Inflammatory macrophage treated with lipopolysaccharide for 1 hour (primary cell): ENCODE results near the gene ITGB5.
"Not testable (repeated sequence)": the region's sequence is repeated elsewhere in the genome, so short reads cannot be mapped to it uniquely, and the experiment has no call there.

Experiments
- DNase-seq, 2 donors: peaks; one replicate each; pipeline ENCODE4 v3.0.0-alpha.2; 2020 to 2022

Gene ITGB5

GRCh38 chr3:124786511-124787241 is 100.5 kb downstream of the ITGB5 start:
- no peak for DNase-seq

DNA sequence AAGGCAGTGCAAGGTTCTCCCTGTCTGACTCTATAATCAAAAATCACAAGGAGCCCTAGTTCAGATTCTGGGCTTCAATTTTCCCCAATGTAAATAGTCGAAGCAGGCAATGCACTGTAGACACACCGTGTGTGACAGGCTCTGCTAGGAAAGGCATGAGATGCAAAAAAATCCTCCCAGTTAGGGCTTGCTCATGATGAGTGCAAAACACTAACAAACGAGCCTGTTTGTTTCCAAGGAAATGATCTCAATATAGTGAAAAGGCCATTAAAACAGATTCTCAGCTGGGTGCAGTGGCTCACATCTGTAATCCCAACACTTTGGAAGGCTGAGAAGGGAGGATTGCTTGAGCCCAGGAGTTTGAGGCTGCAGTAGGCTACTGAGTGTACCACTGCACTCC is 101.2 kb downstream of the ITGB5 start:
- DNase-seq: no peak

DNA sequence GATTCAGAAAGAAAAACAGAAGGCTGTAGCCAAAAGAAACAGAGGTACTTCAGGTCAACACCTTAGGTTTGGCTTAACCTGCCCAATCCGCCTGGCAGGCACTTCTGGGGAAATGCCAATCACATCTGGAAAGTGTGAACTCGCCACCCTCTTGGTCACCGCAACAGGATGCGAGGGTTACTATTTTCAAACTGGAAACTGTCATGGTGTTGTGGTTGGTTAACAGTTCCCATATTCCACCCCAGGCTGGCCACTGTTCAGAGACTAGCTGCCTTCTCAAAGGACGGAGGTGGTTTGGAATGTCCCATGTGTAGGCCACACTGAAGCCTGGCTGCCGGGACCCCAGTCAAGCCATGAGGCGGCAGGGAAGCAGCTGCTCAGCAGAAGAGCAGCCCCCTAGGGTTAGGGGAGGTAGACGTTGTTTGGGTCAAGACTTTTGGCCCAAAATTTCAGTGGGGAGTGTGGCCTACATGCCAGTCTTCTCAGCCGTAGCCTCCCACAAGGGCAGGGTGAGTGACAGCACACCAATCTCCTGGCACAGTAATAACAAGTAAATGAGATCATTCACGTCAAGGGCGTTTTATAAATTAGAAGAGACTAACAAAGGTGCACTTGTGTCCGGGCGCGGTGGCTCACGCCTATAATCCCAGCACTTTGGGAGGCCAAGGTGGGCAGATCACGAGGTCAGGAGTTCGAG is 102.3 kb downstream of the ITGB5 start:
- DNase-seq: no peak

DNA sequence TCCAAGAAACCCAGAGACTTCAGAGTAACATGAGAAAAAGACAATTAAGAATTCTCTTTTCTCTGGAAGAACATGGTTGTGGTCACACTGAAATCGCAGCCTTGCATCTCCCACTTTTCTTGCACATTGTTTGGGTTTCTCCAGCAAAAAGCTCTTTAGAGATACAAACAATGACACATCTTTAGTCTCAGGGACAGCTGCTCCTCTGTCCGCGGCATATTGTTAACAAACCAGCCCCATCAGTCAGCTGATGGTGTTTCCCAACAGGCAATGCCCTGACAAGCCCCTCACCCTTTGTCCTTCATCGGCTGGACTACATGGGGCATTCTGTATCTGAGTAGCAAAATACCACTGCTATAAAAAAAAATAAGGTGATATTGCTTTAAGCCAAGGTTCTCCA is 103.5 kb downstream of the ITGB5 start:
- DNase-seq: no peak

DNA sequence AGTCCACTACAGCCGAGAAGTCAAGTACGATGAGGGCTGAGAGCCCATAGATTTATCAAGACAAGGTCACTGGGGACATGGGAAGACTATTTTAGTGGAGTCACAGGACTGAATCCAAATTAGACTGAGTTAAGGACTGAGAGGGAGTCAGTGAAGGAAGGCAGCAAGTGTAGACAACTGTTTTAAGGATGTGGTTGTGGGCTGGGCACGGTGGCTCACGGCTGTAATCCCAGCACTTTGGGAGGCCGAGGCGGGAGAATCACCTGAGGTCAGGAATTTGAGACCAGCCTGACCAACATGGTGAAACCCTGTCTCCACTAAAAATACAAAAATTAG is 104.8 kb downstream of the ITGB5 start:
- DNase-seq: not testable (repeated sequence)

DNA sequence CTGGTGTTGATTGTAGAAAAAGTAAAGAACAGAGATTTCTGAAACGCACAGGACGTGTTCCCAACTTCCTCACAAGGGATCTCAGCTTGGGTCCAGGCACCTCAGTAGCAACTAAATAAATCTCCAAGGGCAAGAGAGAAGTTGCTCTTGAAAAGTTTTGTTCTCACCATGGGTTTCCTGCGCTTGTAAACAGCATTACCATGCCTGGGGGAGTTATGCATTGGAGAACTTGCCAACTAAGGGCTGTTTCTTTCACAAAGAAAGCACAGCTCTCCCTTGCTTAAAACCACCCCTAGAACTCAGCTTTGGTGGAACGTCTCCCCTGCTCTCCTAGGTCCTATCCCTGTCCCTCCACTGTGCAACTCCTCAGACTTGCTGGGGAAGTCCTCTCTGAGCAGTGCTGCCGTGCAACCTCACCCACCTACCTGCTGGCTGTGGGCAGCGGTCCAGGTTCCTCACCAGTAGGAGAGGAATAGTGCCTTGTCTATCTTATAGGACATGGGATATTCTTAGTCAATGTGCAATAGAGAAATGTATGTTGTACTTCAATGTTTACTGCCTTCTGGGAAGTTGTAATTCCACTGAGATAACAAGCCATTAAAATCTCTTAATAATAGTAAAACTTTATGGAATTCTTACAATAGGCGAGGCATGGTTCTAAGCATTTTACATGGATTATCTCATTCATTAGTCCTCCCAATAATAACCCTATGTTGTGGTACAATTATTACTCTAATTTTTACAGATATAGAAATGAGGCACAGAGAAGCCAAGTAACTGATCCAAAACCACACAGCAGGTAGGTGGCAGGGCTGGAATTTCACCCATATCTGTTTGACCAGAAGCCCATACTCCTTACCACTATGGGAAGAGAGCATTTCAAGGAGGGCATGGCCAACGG is 105.4 kb downstream of the ITGB5 start:
- DNase-seq: no peak

- DNase-seq: no peak
Measured at GRCh38 chr3:124780761-124781475, 106.2 kb downstream of the ITGB5 start.

DNA sequence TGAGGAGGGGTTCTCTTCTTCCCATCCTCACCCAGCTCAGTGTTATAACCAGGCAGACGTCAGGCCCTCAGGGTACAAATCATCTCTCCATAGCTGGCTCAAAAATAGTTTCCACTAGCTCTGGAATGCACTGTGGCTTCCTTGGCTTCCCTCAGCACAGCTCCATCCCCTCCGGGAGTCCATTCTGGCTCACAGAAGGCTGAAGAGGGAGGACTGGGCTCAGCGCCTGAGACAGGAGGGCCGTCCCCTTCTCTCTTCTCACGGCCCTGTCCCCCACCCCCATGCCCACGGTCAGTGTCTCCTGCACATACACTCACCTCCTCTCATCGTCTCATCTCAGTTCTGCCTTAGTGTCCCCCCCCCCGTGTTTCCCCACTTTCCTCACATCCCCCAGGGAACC is 106.8 kb downstream of the ITGB5 start:
- DNase-seq: no peak

DNA sequence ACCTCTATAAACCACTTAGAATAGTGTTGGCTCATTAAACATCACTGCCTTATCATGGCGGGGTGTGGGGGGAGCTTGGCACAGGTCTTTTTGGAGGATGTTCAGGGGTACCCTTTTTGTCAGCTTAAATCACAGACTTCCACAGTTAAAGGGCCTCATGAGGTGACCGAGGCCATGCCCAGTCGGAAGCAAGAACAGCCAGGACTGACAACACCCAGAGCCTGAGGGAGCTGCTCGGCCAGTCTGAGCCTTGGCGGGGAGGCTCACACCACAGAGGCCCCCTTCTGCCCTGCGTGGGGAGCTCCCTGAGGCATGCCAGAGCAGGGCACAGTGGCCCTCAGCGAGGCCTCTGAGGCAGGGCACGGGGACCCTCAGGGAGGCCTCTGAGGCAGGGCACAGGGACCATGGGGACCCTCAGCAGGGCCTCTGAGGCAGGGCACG is 107.4 kb downstream of the ITGB5 start:
- DNase-seq: no peak

- DNase-seq: no peak
Measured at GRCh38 chr3:124779116-124779515, 108.0 kb downstream of the ITGB5 start.

DNA sequence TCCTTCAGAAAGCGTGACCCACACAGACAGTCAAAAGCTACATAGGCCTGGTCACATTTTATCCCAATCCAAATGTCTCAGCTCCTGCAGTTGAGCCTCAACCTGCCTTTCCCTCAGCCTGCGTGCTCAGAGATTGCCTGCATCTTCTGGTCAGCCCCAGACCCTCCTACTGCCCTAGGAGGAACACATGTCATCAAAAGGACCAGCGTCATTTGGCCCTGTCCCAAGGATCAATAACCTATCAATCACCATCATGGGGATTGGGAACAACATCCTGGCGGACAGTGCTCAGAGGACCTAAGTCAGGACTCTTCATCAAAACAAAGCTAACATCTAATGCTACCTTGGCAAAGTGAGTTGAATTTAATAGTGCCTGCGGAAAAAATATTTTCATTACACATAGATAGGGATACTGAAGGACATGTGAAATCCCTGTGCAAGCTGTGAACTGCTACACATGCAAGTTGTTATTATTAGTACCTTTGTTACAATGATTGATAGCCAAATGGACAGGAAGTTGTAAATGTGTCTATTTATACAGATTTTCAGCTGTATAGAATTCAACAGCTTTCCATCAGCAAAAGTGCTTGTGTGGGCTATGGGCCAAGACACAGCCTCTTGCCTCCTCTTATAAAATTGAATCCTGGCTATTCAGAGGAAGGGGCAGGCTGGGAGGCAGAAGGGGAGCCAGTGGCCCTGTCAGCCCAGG is 109.2 kb downstream of the ITGB5 start:
- DNase-seq: no peak

DNA sequence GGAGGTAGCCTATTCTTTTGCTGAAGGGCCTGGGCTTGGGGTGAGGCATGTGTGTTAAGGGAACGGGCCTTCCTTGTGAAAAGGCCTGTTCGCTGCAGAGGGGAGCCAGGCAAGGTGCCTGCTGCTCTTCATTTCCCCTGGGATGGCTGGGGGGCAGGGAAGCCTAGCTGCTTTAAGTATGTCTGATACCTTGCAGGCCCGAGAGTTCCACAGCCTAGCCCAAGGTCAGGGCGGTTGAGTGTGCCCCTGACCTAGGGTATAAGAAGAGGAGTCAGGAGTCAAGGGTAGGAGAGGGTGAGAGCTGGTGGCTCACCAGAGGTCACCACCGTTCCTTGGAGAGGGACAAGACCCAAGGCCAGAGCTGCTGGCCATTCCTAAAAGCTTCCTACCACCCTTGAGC is 110.3 kb downstream of the ITGB5 start:
- DNase-seq: no peak

GRCh38 chr3:124775877-124776276 is 111.3 kb downstream of the ITGB5 start:
- no peak for DNase-seq

- no peak for DNase-seq
Measured at GRCh38 chr3:124774841-124775402, 112.2 kb downstream of the ITGB5 start.

- DNase-seq: no peak
Measured at GRCh38 chr3:124774327-124774718, 112.8 kb downstream of the ITGB5 start.

GRCh38 chr3:124773351-124774326 is 113.5 kb downstream of the ITGB5 start:
- no peak for DNase-seq

GRCh38 chr3:124772081-124772831 is 114.9 kb downstream of the ITGB5 start:
- no peak for DNase-seq

GRCh38 chr3:124771083-124771445 is 116.1 kb downstream of the ITGB5 start:
- no peak for DNase-seq

DNA sequence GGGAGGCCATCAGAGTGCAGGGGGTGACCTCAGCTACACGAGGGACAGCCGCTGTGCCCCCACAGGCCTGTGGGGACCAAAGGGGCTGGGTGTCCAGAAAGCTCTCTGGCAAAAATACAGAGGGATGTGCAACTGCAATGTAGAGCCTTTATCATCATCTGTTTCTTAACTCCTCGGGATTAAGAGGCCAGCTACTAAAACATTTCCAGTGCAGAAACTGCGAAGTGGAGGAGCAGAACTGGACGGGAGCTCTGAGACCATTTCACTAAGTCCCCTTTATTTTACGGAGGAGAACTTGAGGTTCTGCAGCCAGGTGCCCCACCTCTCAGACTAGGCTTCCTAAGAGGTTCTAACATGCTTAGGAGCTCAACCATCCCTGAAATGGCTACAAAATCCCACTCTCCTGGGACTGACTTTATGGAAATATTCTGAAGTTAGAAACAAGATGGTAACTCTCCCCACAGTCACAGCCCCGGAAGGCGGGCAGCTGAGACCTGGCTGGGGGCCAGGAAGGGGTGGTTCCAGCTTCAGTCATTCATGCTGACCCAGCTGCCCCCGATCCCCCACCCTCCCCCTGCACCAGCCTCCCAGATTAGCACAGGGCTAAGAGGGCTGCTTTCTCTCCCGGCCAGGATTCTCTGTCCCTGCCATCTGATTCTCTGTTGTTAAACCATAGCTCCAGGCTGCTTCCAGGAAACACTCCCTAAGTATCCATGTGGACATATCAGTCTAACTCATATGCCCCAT is 116.7 kb downstream of the ITGB5 start:
- DNase-seq: no peak
